ENCODE data around the gene KRT15.

KRT15 gene

GRCh38 chr17:41504246-41504977 lies 14.3 kb downstream of the KRT15 start:
- DNase-seq, result peak; percentile 20

GRCh38 chr17:41503202-41503601 lies 15.5 kb downstream of the KRT15 start:
- DNase-seq, result no peak

GRCh38 chr17:41500131-41500911 lies 18.4 kb downstream of the KRT15 start:
- peak; percentile 71 for DNase-seq

GRCh38 chr17:41499714-41500113 lies 19.0 kb downstream of the KRT15 start:
- no peak for DNase-seq

- no peak for DNase-seq
Observed at GRCh38 chr17:41498276-41498675, 20.4 kb downstream of the KRT15 start.

GRCh38 chr17:41496803-41497484 lies 21.7 kb downstream of the KRT15 start:
- DNase-seq, result peak; percentile 87

GRCh38 chr17:41494524-41494923 lies 24.2 kb downstream of the KRT15 start:
- peak; percentile 78 for DNase-seq

- DNase-seq, result peak; percentile 43
Observed at GRCh38 chr17:41492771-41493170, 25.9 kb downstream of the KRT15 start.

- DNase-seq, result no peak
Observed at GRCh38 chr17:41492351-41492750, 26.3 kb downstream of the KRT15 start.

GRCh38 chr17:41491476-41491875 lies 27.2 kb downstream of the KRT15 start:
- DNase-seq, result no peak

- DNase-seq, result no peak
Observed at GRCh38 chr17:41490000-41490990, 28.4 kb downstream of the KRT15 start.

- no peak for DNase-seq
Observed at GRCh38 chr17:41489531-41489930, 29.2 kb downstream of the KRT15 start, which contains the start of gene KRT36. TSS of gene KRT36 (minus strand) at chr17:41489910. CDS start at chr17:41489864, 46 bp downstream.

- DNase-seq, result no peak
Observed at GRCh38 chr17:41486809-41487530, 31.7 kb downstream of the KRT15 start.

GRCh38 chr17:41486316-41486715 lies 32.4 kb downstream of the KRT15 start:
- DNase-seq, result no peak

- DNase-seq, result no peak
Observed at GRCh38 chr17:41484920-41485904, 33.5 kb downstream of the KRT15 start.

GRCh38 chr17:41483991-41484826 lies 34.5 kb downstream of the KRT15 start:
- DNase-seq, result no peak

GRCh38 chr17:41483531-41483930 lies 35.2 kb downstream of the KRT15 start:
- DNase-seq, result no peak

- no peak for DNase-seq
Observed at GRCh38 chr17:41481036-41481435, 37.7 kb downstream of the KRT15 start, which contains the start of gene KRT35. TSS of gene KRT35 (minus strand) at chr17:41481151. CDS start at chr17:41481097, 54 bp downstream.

GRCh38 chr17:41480581-41480980 lies 38.1 kb downstream of the KRT15 start:
- DNase-seq, result no peak
